22Rv1 (cell line): ENCODE data around the gene MAN1B1.

Source experiments
- ZFX ChIP-seq: fragments of 450-650 bp; IDR thresholded peaks from 2 replicates; pipeline ENCODE4 v1.6.1; 2017; ENCODE audit warnings: antibody characterized with exemption, borderline replicate concordance
- TF ChIP-seq, protein P1 (sequence below): fragments of 450-650 bp; IDR thresholded peaks from 2 replicates; pipeline ENCODE4 v1.5.1; 2017; ENCODE audit warnings: mild to moderate bottlenecking

DNA sequence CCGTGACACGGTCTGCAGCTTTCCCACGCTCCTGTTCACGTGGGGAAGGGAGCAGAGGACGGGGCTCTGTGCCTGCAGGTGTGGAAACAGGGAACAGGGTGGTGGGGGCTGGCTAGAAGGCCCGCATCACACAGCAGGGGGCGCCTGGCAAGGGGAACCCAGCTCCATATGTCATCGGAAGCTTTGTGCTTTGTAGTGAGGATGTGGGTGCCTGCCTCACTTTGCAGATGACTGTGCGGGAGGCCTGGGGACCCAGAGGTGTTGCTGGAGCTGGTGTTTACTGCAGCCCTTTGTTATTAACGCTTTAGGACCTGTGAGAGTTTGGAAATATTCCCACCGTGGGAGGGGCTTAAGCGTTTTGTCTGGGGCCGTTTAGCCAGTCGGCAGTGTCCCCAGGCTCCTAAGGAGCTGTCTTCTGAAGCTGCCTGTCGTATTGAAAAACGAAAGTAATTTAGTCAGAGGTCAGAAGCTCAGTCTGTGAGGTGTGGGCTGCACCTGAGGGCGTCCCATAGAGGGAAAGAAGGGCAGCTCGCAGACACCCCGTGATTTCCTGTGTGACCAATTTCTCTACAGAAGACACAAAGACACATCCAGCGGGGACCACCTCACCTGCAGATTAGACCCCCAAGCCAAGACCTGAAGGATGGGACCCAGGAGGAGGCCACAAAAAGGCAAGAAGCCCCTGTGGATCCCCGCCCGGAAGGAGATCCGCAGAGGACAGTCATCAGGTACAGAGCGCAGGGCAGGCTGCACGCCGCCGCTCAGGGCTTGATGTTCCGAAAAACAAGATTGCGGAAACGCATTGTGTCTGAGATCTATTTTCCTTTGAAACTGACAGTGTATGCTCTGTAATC is 9.1 kb downstream of the MAN1B1 start:
- TF ChIP-seq, protein P1, sequence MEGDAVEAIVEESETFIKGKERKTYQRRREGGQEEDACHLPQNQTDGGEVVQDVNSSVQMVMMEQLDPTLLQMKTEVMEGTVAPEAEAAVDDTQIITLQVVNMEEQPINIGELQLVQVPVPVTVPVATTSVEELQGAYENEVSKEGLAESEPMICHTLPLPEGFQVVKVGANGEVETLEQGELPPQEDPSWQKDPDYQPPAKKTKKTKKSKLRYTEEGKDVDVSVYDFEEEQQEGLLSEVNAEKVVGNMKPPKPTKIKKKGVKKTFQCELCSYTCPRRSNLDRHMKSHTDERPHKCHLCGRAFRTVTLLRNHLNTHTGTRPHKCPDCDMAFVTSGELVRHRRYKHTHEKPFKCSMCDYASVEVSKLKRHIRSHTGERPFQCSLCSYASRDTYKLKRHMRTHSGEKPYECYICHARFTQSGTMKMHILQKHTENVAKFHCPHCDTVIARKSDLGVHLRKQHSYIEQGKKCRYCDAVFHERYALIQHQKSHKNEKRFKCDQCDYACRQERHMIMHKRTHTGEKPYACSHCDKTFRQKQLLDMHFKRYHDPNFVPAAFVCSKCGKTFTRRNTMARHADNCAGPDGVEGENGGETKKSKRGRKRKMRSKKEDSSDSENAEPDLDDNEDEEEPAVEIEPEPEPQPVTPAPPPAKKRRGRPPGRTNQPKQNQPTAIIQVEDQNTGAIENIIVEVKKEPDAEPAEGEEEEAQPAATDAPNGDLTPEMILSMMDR, result peak; percentile 16; the same call in 1 of the 2 replicates
- no peak for TF ChIP-seq ZFX
